Fibroblast of pulmonary artery (primary cell): ENCODE measurements around the gene RNF111.

Experiments
- DNase-seq: peaks from one replicate; pipeline ENCODE4 v3.0.0-alpha.2; 2010; ENCODE audit warnings: low read depth
- H3K4me3 ChIP-seq: replicated peaks from 2 replicates; pipeline ENCODE4 v1.5.1; 2011; ENCODE audit warnings: low read depth, mild to moderate bottlenecking, control low read depth, low read length, moderate library complexity
- CTCF ChIP-seq: IDR thresholded peaks from 2 replicates; pipeline ENCODE4 v1.5.1; 2011; ENCODE audit warnings: mild to moderate bottlenecking, control low read depth, low read length, inconsistent platforms; ENCODE audit errors: missing control alignments

RNF111 gene

GRCh38 chr15:59026207-59026606 lies 38.7 kb downstream of the RNF111 start:
- no peak overlapping the region for H3K4me3 ChIP-seq
- no peak for DNase-seq
- TF ChIP-seq CTCF, result no peak

- TF ChIP-seq CTCF, result no peak
- DNase-seq, result no peak
- no peak overlapping the region for H3K4me3 ChIP-seq
These were observed 41.0 kb downstream of the RNF111 start for GRCh38 chr15:59028387-59028955.

GRCh38 chr15:59029554-59029953 lies 42.1 kb downstream of the RNF111 start:
- H3K4me3 ChIP-seq, result no peak overlapping the region
- TF ChIP-seq CTCF, result no peak
- no peak for DNase-seq

- no peak for TF ChIP-seq CTCF
- no peak for DNase-seq
- no peak overlapping the region for H3K4me3 ChIP-seq
These were observed 47.7 kb downstream of the RNF111 start for GRCh38 chr15:59035201-59035600.

GRCh38 chr15:59039225-59039624 lies 51.8 kb downstream of the RNF111 start:
- no peak overlapping the region for H3K4me3 ChIP-seq
- DNase-seq, result no peak
- TF ChIP-seq CTCF, result no peak

- no peak for DNase-seq
- H3K4me3 ChIP-seq, result no peak overlapping the region
- TF ChIP-seq CTCF, result no peak
These were observed 54.6 kb downstream of the RNF111 start for GRCh38 chr15:59042041-59042440.

- no peak for DNase-seq
- no peak for TF ChIP-seq CTCF
- no peak overlapping the region for H3K4me3 ChIP-seq
These were observed 61.4 kb downstream of the RNF111 start for GRCh38 chr15:59048897-59049296.
